A549 treated with AZD9567 at 1 μM for 4 hours (cell line): Measurements from ENCODE around the gene GPR137. TPM values are rescaled to one million over a fixed set of nuclear protein-coding genes. Genes with fewer than 3 reads are reported as not detected.

ENCODE experiments used
- total RNA-seq: library from RNA; stranded (reverse); fragments of 200-300 nt; extraction: Qiagen RNA extraction; gene quantifications from 5 replicates; pipeline ENCODE4 v1.2.3, GENCODE V29; 2022; ENCODE audit not compliant: insufficient read depth

Gene GPR137, protein sequence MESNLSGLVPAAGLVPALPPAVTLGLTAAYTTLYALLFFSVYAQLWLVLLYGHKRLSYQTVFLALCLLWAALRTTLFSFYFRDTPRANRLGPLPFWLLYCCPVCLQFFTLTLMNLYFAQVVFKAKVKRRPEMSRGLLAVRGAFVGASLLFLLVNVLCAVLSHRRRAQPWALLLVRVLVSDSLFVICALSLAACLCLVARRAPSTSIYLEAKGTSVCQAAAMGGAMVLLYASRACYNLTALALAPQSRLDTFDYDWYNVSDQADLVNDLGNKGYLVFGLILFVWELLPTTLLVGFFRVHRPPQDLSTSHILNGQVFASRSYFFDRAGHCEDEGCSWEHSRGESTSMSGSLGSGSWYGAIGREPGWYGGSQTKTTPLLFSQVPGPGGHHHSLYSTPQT
- 33.6 to 50.4 TPM (median 43.5 TPM) in 5 replicates for total RNA-seq

DNA sequence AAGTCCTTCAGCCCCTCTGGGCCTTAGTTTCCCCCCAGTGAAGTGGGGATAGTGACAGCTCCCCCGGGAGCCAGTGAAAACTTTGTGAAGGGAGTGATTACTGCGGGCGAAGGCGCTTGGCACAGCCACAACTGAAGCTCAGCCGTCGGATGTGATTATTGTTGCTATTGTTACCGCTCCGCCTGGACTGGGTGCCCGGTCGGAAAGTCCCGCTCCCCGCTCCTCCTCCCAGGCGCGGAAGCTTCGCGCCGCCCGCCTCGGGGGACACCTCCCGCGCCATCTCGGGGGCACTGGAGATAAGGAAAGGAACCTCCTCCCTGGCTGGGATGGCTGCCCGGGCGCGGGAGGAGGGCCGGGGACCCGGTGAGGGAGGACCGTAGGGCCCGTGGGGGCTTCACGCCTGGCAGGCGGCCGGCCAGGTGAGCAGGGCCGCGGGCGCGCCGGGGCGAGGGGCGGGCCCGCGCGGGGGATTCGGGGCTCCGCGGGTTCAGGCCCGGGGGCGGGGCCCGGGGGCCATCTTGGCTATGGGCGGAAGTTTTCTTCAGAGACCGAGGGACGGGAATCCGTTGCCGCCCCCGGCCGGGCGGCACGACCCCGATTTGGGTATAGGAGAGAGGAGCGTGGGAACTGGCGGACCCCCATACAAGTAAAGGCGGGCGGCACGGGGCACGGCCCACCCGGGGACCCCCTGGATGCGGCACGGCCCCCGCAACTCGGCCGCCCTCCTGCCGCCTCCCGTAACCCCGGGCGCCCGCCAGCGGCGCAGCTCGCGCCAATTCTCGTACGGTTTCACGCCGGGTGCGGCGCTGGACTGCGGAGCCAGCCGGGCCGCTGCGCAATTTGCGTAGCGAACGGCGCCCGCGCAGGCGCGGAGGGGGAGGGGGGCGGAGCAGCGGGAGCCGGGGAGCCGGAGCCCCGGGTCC is at the start of gene GPR137:
Gene GPR137, plus strand, starts transcription at position 887 of the 923 bp plus-strand sequence. CDS start 677 bp downstream, outside the sequence.

DNA sequence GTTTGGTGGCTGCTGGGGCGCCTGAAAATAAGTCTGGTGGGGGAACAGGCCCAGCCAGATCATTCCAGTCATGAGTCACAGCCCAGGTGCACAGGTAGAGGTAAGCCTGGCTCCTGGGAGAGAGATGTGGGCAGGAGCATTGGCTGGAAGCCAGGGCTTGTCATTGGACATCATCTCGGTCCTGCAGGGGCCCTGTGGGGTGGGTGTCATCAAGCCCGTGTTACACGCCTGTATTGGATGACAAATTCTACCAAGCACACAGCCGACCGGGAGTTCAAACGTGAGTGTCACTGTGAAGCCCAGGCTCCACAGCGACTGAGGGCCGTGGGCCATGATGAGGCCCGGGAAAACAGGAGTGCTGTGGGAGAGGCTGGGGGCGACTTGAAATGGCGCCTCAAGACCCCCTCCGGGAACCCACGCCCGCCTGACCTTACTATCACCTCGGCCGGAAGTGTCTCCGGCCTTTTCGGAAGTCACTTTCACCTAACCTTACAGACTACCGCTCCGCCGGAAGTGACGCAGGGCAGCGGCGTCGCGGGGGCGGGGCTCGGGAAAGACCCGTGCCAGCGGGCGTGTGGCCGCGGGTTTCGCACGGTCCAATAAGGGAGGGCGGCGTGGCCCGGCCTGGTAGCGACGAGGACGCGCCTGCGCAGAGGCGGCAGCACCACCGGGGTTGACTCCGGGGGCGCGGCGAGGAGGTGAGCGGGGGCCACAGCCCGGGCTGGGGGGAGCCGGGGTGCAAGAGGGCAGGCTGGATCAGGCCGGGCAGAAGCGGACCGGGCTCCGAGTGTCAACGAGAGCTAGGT is 45.0 kb upstream of the GPR137 start, which contains the start of gene FKBP2:
Gene FKBP2, plus strand, starts transcription at position 661 of the 806 bp plus-strand sequence. CDS start 1,293 bp downstream, outside the sequence.

GRCh38 chr11:64246871-64247728 is 38.5 kb upstream of the GPR137 start, which contains the start of gene PPP1R14B:
Gene PPP1R14B (minus strand): TSS chr11:64246943. CDS start chr11:64246673, 270 bp downstream.

GRCh38 chr11:64251016-64251752 is 34.5 kb upstream of the GPR137 start, which contains the start of gene PLCB3:
Gene PLCB3 (plus strand): TSS chr11:64251530. CDS start chr11:64251650, 120 bp downstream.

GRCh38 chr11:64284048-64284961 is 1.3 kb upstream of the GPR137 start, which contains the start of gene BAD:
Gene BAD (minus strand): TSS chr11:64284665. CDS start chr11:64284368, 297 bp downstream.

DNA sequence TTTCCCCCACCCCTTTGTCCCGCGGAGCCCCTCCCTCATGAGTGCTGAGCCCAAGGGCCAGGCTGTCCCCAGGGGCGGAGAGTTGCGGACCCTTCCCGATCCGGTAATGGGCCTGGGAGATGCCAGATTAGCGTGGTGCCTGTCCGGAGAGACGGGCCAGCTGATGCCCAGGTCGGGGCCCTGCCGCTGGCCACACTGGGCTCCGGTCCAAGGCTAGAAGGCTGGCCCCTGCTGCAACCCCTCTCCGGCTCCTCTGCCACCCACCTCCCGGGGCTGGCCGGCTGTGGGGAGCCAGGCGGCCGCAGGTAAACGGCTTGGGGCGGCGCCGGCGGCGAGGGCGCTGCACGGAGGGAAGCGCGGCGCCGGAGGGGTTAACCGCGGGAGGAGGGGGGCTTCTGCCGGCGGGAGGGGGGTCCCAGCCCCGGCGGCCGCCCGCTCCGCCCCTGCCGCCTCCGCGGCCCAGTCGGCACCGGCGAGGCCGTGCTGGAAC is 5.7 kb downstream of the GPR137 start, which contains the start of gene KCNK4:
Gene KCNK4, plus strand, starts transcription at position 41 of the 490 bp plus-strand sequence. CDS start 1,717 bp downstream, outside the sequence.

GRCh38 chr11:64299847-64300648 is 14.4 kb downstream of the GPR137 start, which contains the start of gene CATSPERZ:
Gene CATSPERZ (plus strand): TSS chr11:64300358. CDS start chr11:64300411, 53 bp downstream.

GRCh38 chr11:64305075-64305690 is 19.5 kb downstream of the GPR137 start, which contains the start of gene ESRRA:
Gene ESRRA (plus strand): TSS chr11:64305524. CDS start chr11:64307180, 1,656 bp downstream.

DNA sequence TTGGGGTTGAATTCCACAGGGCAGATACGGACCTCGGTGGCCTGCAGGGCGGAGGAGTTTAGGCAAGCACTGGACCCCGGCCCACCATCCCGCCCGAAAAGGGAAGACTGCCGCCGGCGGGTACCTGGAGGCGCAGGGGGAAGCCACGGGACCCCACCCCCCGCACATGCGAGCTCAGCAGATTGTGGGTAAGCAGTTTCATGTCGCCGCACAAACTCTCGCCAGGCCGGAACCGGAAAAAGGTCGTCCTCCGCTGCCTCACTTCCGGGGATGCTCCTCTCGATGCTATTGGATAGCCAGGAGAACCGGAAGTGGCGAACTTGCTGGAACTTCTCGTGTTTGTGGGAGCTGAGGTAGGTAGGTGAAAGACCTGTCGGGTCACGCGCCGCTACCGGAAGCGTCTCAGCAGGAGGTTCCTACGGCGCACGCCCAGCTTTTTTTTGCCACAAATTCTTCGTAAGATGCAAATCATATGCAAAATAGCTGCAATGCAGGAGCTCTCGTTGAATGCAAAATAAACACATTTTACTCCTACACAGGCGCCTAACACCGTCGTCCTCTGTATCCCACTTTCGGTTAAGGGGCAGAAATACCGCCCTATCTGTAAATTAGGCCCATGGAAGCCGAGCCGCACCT is 31.8 kb downstream of the GPR137 start, which contains the start of gene TRMT112:
Gene TRMT112, minus strand, starts transcription at position 235 of the 636 bp plus-strand sequence. Its CDS starts 33 bp downstream, at position 202.

GRCh38 chr11:64317961-64318765 is 32.5 kb downstream of the GPR137 start, which contains the start of gene PRDX5:
Gene PRDX5 (plus strand): TSS chr11:64318121. CDS start chr11:64318216, 95 bp downstream.

Other genes starting within 250 kb of the GPR137 start
- gene FLRT1, start 249.9 kb upstream of the GPR137 start, total RNA-seq = 0.03 to 0.07 TPM (median 0.04 TPM) in 4 of 5 replicates, not detected in the other
- 8.5 to 16.1 TPM (median 13.2 TPM) in 5 replicates for gene MACROD1, start 119.7 kb upstream of the GPR137 start, total RNA-seq
- gene STIP1, start 99.7 kb upstream of the GPR137 start, total RNA-seq = 229 to 287 TPM (median 245 TPM) in 5 replicates
- gene FERMT3, start 79.1 kb upstream of the GPR137 start, total RNA-seq = 1.4 to 2.9 TPM (median 2.0 TPM) in 5 replicates
- 24.4 to 28.3 TPM (median 27.7 TPM) in 5 replicates for gene TRPT1, start 59.7 kb upstream of the GPR137 start, total RNA-seq
- 29.9 to 44.8 TPM (median 41.7 TPM) in 5 replicates for gene NUDT22, start 59.6 kb upstream of the GPR137 start, total RNA-seq
- 12.2 to 24.2 TPM (median 21.8 TPM) in 5 replicates for gene DNAJC4, start 55.3 kb upstream of the GPR137 start, total RNA-seq
- 30.4 to 51.7 TPM (median 47.5 TPM) in 5 replicates for gene VEGFB, start 51.3 kb upstream of the GPR137 start, total RNA-seq
- 107 to 137 TPM (median 134 TPM) in 5 replicates for gene FKBP2, start 44.8 kb upstream of the GPR137 start, total RNA-seq
- 166 to 357 TPM (median 343 TPM) in 5 replicates for gene PPP1R14B, start 38.9 kb upstream of the GPR137 start, total RNA-seq
- 17.3 to 27.6 TPM (median 22.8 TPM) in 5 replicates for gene PLCB3, start 34.3 kb upstream of the GPR137 start, total RNA-seq
- 70.3 to 90.3 TPM (median 89.3 TPM) in 5 replicates for gene BAD, start 1.2 kb upstream of the GPR137 start, total RNA-seq
- gene KCNK4, start 5.5 kb downstream of the GPR137 start, total RNA-seq = 0.05 to 0.19 TPM in 2 of 5 replicates, not detected in the others
- 2.4 to 3.2 TPM (median 2.7 TPM) in 4 of 5 replicates, not detected in the other for gene CATSPERZ, start 14.5 kb downstream of the GPR137 start, total RNA-seq
- gene ESRRA, start 19.7 kb downstream of the GPR137 start, total RNA-seq = 38.4 to 59.5 TPM (median 56.3 TPM) in 5 replicates
- gene TRMT112, start 31.7 kb downstream of the GPR137 start, total RNA-seq = 378 to 462 TPM (median 417 TPM) in 5 replicates
- 367 to 480 TPM (median 454 TPM) in 5 replicates for gene PRDX5, start 32.3 kb downstream of the GPR137 start, total RNA-seq
- gene CCDC88B, start 54.4 kb downstream of the GPR137 start, total RNA-seq = 3.5 to 8.9 TPM (median 8.7 TPM) in 5 replicates
- gene RPS6KA4, start 73.3 kb downstream of the GPR137 start, total RNA-seq = 45.9 to 68.3 TPM (median 61.7 TPM) in 5 replicates